HCEC 1CT (cell line): Measurements from ENCODE around the gene TSC22D2.

ENCODE experiments used
- DNase-seq: peaks from one replicate; pipeline ENCODE4 v3.0.0-alpha.2; 2017

TSC22D2 gene

GRCh38 chr3:150412561-150413231, 4.6 kb downstream of the TSC22D2 start:
- DNase-seq, result peak; percentile 83

GRCh38 chr3:150414258-150414657, 6.2 kb downstream of the TSC22D2 start:
- DNase-seq, result peak; percentile 73

GRCh38 chr3:150414959-150415358, 6.9 kb downstream of the TSC22D2 start:
- peak; percentile 71 for DNase-seq

DNA sequence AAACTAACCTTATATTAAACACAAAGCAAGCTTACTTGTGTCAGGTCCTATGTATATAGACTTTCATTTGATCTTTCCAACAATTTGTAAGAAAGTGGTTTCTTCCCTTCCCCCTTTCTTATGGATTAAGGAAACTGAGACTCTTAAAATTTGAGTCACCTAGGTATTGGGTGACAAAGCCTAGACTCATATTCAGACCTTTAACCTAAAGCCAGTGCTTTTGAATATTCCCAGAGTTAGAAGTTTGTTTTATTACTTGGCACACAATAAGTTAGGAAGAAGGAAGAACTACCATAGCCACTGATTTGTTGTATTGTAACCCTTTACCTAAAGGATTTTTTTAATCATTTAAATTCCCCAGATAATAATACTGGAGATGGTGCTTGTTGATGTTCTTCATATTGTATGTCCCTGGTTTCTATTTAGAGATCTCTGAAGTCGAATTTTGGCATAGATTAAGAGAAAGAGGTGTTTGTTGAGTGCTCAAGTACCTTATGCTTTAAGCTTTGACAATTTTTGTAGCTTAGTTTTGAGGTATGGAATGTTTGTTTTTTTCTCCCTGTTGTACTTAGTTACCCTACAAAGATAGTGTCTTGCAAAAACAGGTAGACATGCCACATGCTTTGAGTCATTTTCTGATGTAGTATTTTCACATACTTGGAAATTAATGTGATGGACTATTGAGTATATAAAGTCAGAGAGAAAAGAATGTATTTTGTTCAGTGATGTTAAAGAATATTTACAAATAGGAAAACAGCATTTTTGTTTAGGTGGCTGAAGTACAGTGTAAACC, 11.2 kb downstream of the TSC22D2 start:
- DNase-seq, result peak; percentile 60

DNA sequence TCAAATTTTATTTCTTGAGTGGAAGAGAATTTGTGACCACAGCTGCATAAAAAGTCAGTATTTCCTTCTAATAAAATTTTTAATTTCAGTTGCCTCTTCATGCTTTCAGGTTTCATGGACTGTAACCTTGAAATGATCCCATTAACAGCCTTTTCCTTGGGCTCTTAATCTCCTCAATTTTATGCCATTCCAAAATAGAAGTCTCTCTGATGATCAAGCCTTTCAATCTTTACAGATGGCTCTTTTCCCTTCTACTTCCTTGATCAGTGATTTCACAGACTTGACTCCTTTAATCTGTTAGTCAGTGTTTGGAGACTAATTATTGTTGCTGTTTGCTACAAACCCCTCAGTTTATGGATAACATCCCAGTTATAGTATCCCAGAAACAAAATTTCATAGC, 11.9 kb downstream of the TSC22D2 start:
- DNase-seq, result no peak

DNA sequence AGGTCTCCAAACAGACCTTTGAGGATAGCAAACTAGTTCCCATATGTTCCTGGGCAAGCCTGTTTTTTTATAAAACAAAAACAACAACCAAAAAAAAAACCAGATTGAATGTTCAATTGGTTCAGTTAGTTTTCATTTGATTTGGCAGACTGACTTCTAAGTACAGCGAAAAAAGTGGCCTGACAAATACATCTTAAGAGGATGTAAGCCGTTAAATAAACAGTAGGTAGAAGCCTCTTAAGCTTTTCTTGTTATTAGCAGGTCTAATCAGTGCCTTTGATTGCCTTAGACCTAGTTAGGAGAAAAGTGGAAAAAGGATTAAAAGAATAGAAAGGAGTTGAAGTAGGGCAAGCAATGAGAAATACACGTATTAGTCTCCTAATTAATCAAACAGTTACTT, 13.2 kb downstream of the TSC22D2 start:
- no peak for DNase-seq

- DNase-seq, result peak; percentile 54
Observed at GRCh38 chr3:150421799-150422548, 13.9 kb downstream of the TSC22D2 start.

- DNase-seq, result no peak
Observed at GRCh38 chr3:150422907-150423306, 14.8 kb downstream of the TSC22D2 start.

DNA sequence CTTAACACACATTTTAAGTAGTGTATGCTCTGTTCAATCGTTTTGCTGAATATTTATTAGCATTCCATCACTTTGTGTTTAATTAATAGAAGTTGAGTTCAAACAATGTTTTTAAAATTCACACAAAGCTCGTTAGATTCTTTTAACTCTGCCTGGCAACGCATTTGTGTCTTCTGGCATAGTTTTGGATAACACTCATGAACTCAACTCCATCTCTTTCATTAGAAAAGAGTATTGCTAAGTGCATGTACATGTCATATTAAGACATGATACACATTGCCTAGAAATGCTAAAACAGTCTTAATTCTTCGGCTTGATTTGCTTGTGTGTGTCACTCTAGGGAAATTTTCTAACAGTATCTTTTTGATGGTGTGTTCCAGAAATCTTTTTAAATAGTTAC, 15.7 kb downstream of the TSC22D2 start:
- DNase-seq, result no peak

DNA sequence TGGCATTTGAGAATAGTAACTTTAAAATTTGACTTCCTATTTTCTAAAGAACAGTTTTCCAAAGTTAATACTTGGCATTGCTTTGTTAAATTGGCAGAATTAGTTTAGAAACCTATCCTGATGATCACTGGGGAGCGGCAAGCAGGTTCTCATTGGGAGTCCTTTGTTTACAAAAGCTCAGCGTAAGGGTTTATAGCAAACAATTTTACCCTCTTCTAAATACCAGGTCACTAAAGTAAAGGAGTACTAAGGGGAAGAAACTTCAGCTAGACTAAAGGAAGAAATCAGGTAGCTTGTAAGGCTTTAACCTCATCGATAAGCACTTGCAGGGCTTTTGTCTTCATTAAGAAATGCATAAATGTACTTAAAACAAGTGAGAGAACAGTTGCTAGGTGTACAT, 18.2 kb downstream of the TSC22D2 start:
- no peak for DNase-seq

DNA sequence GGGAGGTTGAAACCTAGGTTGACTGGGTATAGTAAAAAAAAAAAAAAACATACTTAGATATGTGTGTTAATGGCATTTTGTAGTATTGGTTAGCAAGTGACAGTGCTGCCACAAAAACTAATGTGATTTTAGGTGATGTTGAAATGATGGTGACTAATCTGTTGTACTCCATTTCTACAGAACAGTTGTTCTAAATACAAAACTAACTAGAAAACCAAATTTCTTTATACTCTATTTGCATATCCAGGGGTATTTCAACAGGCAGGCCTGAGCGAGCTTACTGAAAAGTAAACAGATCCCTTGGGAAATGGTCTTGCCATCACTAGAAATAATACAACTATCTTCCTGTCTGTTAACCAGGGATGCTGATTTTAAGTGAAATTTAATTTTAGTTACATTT, 20.5 kb downstream of the TSC22D2 start:
- no peak for DNase-seq

DNA sequence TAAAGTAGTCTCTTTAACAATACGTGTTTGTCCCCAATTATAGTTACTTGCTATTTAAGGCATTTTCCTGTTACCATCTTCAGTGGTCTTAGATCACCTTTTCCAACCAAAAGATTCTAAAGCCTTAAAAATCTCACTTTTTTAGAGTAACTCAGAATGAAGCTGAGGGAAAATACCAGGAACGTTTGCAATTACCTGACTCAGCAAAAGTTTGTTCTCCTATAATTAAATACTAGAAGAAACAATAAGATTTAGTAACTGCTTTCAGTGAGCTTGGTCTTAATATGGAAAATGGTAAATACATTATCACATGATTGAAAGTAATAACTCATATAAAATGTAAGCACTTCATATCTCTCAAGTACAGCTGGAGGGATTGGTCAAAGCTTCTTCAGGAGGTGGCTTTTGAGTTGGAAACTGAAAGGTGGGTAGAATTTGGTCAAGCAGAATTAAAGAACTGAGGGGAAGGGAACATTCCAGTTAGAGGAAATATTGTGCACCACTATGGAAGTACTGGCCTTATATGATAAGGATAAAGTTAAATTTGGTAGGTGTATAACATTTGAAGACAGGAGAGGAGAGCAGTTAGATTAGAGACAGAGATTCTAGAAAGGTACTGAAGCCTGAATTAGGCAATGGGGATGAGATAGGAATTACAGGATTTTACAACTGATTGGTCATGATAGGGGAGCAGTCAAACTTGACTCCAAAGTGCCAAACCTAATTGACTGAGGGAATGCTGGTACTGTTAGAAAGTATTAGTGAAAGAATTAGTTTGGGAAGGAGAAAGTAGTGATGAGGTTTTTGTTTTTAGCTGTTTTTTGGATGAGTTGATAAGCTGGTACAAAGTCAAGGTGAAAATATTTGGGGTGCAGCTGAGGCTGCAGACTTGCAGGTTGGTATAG, 21.9 kb downstream of the TSC22D2 start:
- DNase-seq, result no peak

DNA sequence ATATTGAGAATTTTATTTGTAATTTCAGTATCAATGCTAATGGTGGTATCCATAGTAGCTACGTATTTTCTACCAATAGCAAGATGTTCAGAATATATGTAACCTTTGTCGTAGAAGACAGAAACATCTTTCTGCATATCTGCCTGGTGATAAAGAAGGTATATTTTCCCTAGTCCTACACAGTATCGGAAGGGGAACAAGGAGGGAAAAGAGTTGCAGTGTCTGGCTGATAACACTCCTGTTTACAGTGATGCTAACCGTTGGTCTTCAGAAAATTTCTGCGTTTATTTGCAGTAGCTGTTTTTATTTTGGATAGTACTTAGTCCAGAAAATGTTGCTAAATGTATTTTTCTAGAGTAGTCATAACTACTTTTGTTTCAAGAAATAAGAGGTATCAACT, 25.2 kb downstream of the TSC22D2 start:
- no peak for DNase-seq

DNA sequence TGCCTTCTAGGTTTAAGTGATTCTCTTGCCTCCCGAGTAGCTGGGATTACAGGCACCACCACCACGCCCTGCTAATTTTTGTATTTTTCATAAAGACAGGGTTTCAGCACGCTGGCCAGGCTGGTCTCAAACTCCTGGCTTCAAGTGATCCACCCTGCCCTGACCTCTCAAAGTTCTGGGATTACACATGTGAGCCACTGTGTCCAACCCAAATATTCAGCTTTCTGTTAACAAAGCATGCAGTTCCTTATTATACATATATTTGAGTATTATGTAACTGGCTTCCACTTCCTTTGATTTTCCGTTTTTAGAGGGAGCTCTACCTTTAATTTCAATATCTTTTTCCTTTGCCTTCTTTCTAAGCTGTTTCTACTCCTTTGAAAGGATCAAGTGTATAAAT, 26.1 kb downstream of the TSC22D2 start:
- no peak for DNase-seq

DNA sequence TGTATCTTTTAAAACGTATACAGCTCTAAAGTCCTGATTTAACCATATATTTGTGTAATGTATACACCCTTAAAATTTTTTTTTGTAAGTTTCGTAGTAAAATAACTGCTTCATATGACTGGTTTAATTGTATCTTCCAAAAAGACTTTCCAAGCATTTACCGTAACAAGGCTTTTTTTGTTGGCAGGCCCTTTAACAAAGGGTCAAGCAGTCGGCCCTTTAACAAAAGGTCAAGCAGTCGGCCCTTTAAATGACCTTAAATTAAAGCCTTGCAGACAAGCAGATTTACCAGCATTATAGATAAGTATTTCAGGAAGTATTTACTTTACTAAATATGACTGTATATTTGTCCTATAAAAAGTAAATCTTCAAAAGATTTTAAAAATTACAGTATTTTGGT, 28.1 kb downstream of the TSC22D2 start:
- no peak for DNase-seq

DNA sequence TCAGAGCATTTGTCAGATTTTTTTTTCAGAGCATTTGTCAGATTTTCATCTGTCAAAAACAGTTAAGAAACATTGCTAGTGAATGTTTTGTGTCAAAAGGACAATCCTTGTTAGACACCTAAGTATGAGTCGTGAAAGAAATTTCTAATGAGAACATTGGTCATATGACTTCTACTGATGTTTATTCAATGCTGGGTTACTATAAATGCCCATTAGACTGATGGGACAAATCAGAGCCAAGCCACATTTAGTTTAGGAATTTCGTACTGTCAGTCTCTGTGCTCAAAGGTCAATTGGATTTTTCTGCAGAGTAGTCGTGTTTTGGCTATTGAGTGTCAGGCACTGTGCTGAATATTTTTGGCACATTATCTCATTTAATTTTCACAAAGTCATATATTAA, 31.6 kb downstream of the TSC22D2 start:
- peak; percentile 47 for DNase-seq

DNA sequence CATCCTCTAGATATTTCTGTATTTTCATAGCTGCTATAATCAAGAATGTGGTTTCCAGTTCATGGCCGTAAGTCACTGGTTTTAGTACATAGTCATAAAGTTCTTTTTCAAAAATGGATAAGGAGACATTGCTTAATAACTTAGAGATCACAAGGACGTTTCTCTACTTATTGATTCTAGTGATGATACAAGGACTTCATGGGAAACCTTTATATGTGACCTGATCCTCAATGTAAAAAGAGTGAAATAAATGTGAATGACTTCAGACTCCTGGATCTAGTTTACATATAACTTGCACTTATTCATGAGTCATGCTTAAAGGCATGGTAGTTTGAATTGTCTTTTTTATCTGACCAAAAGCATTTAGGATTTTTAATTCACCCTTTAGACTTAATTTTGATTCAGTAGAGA, 35.2 kb downstream of the TSC22D2 start:
- DNase-seq, result peak; percentile 51

DNA sequence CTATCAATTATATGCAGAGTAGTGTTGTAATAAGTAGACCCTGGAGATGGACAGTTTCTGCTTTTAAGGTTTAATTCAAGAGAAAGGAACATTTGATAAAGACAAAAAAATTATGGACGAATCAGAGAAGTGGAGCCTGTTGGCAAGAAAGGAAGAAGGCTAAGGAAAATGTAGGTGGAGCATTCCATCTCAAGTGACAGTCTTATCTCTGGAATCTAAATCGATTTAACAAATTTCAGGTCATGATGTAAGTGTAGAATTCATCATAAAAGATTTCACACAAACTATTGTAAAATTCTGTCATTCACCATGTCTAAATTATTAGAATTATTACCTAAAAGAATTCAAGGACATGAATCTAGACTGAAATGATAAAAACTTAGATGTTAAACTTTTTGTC, 36.3 kb downstream of the TSC22D2 start:
- DNase-seq, result no peak

GRCh38 chr3:150446470-150446977, 38.4 kb downstream of the TSC22D2 start:
- no peak for DNase-seq

- no peak for DNase-seq
Observed at GRCh38 chr3:150447084-150447483, 39.0 kb downstream of the TSC22D2 start.

- DNase-seq, result peak; percentile 46
Observed at GRCh38 chr3:150447631-150448465, 39.8 kb downstream of the TSC22D2 start.
